Activated naive CD4-positive, alpha-beta T cell treated with anti-CD3 and anti-CD28 coated beads, Interleukin-2, amount 10 ng/mL, durations not matched to agents 7 days and 5 days (primary cell): Measurements from ENCODE around the gene SELENOV.

Source experiments
- CTCF ChIA-PET: fragments of 350-600 bp; sonication (Branson Sonifier 250); formaldehyde crosslinking; loops from one replicate; lab custom pipeline; 2021; ENCODE audit warnings: antibody characterized with exemption; lab: Charles Lee
- DNase-seq: peaks from one replicate; pipeline ENCODE4 v3.0.0-alpha.2; 2020
- H3K27ac Mint-ChIP-seq: one replicate; pipeline ENCODE4 v1.8.0; 2021; ENCODE audit warnings: mild to moderate bottlenecking, moderate library complexity, mixed read lengths
- H3K27me3 Mint-ChIP-seq: one replicate; pipeline ENCODE4 v1.8.0; 2021; ENCODE audit warnings: mild to moderate bottlenecking, mixed read lengths
- H3K36me3 Mint-ChIP-seq: one replicate; pipeline ENCODE4 v1.8.0; 2021; ENCODE audit warnings: mixed read lengths
- H3K4me1 Mint-ChIP-seq: one replicate; pipeline ENCODE4 v1.8.0; 2021; ENCODE audit warnings: mixed read lengths
- H3K4me3 Mint-ChIP-seq: one replicate; pipeline ENCODE4 v1.8.0; 2021; ENCODE audit warnings: mild to moderate bottlenecking, moderate library complexity, mixed read lengths
- H3K9me3 Mint-ChIP-seq: one replicate; pipeline ENCODE4 v1.8.0; 2021; ENCODE audit warnings: mixed read lengths

SELENOV gene

GRCh38 chr19:39479916-39480315 is 35.0 kb upstream of the SELENOV start:
- Mint-ChIP-seq H3K36me3 (peaks cover 12% of the 10 kb centered on the region), H3K4me1 (peaks cover 31% of the 10 kb centered on the region), H3K27me3 (no peaks in the 10 kb centered on the region), H3K4me3 (peak overlapping the region; percentile 88), H3K9me3 (no peaks in the 10 kb centered on the region), H3K27ac (peak overlapping the region; percentile 88)
- CTCF ChIA-PET: no interaction called here
- DNase-seq: no peak

- H3K4me3 Mint-ChIP-seq: peak within 1 kb of the TSS; percentile 88
Observed at GRCh38 chr19:39480337-39481228, 34.4 kb upstream of the SELENOV start, which contains the start of gene TIMM50. TSS of gene TIMM50 (plus strand) at chr19:39480838. CDS start at chr19:39480854, 16 bp downstream.

GRCh38 chr19:39481229-39481545 is 33.8 kb upstream of the SELENOV start:
- Mint-ChIP-seq H3K4me1 (peaks cover 31% of the 10 kb centered on the region), H3K27ac (peak overlapping the region; percentile 88), H3K4me3 (peak overlapping the region; percentile 88), H3K27me3 (no peaks in the 10 kb centered on the region), H3K9me3 (no peaks in the 10 kb centered on the region), H3K36me3 (peaks cover 4% of the 10 kb centered on the region)
- no peak for DNase-seq
- CTCF ChIA-PET: no interaction called here

More at GRCh38 chr19:39480337-39481228, 34.4 kb upstream of the SELENOV start, which contains the start of gene TIMM50:
- CTCF ChIA-PET: no interaction called here
- Mint-ChIP-seq H3K36me3 (peaks cover 7% of the 10 kb centered on the region), H3K27me3 (no peaks in the 10 kb centered on the region), H3K4me1 (peaks cover 31% of the 10 kb centered on the region), H3K9me3 (no peaks in the 10 kb centered on the region), H3K27ac (peak within 1 kb of the TSS; percentile 88)
- DNase-seq: peak; percentile 99

- CTCF ChIA-PET: no interaction called here
- Mint-ChIP-seq H3K4me3 (peak overlapping the region; percentile 88), H3K27ac (peak overlapping the region; percentile 88), H3K36me3 (peaks cover 7% of the 10 kb centered on the region), H3K9me3 (no peaks in the 10 kb centered on the region), H3K4me1 (peaks cover 31% of the 10 kb centered on the region), H3K27me3 (no peaks in the 10 kb centered on the region)
- DNase-seq: no peak
Observed at GRCh38 chr19:39481676-39482075, 33.3 kb upstream of the SELENOV start.

GRCh38 chr19:39483141-39483540 is 31.8 kb upstream of the SELENOV start:
- H3K27ac Mint-ChIP-seq: no peak overlapping the region
- no peaks in the 10 kb centered on the region for H3K27me3 Mint-ChIP-seq
- no peak for DNase-seq
- no peak overlapping the region for H3K4me3 Mint-ChIP-seq
- H3K36me3 Mint-ChIP-seq: peaks cover 15% of the 10 kb centered on the region
- H3K9me3 Mint-ChIP-seq: no peaks in the 10 kb centered on the region
- H3K4me1 Mint-ChIP-seq: peaks cover 31% of the 10 kb centered on the region
- CTCF ChIA-PET: interaction anchor here (3.1 kb wide), 1 partner anchor 9 kb away, joined by 11 read pairs; no protein-coding TSS in a partner anchor

- Mint-ChIP-seq H3K4me1 (no peaks in the 10 kb centered on the region), H3K27me3 (no peaks in the 10 kb centered on the region), H3K36me3 (peaks cover 21% of the 10 kb centered on the region), H3K9me3 (no peaks in the 10 kb centered on the region), H3K4me3 (no peak overlapping the region), H3K27ac (no peak overlapping the region)
- DNase-seq: no peak
- CTCF ChIA-PET: no interaction called here
Observed at GRCh38 chr19:39489756-39490155, 25.2 kb upstream of the SELENOV start.

- Mint-ChIP-seq H3K36me3 (peaks cover 14% of the 10 kb centered on the region), H3K27ac (no peak overlapping the region), H3K4me3 (no peak overlapping the region), H3K4me1 (no peaks in the 10 kb centered on the region), H3K27me3 (peaks cover 18% of the 10 kb centered on the region), H3K9me3 (no peaks in the 10 kb centered on the region)
- no peak for DNase-seq
- CTCF ChIA-PET: no interaction called here
Observed at GRCh38 chr19:39492225-39492624, 22.7 kb upstream of the SELENOV start.

- Mint-ChIP-seq H3K4me1 (no peaks in the 10 kb centered on the region), H3K27ac (no peak overlapping the region), H3K36me3 (peaks cover 13% of the 10 kb centered on the region), H3K27me3 (peaks cover 24% of the 10 kb centered on the region), H3K9me3 (no peaks in the 10 kb centered on the region), H3K4me3 (no peak overlapping the region)
- CTCF ChIA-PET: no interaction called here
- DNase-seq: no peak
Observed at GRCh38 chr19:39492788-39493187, 22.2 kb upstream of the SELENOV start.

- CTCF ChIA-PET: interaction anchor here (0.9 kb wide), 1 partner anchor 9 kb away, joined by 3 read pairs; no protein-coding TSS in a partner anchor
- no peak overlapping the region for H3K27ac Mint-ChIP-seq
- H3K27me3 Mint-ChIP-seq: peaks cover 43% of the 10 kb centered on the region
- H3K4me3 Mint-ChIP-seq: no peak overlapping the region
- no peaks in the 10 kb centered on the region for H3K9me3 Mint-ChIP-seq
- H3K4me1 Mint-ChIP-seq: peaks cover 12% of the 10 kb centered on the region
- no peak for DNase-seq
- peaks cover 2% of the 10 kb centered on the region for H3K36me3 Mint-ChIP-seq
Observed at GRCh38 chr19:39494661-39495060, 20.3 kb upstream of the SELENOV start.

GRCh38 chr19:39496063-39496462 is 18.9 kb upstream of the SELENOV start:
- Mint-ChIP-seq H3K4me1 (peaks cover 15% of the 10 kb centered on the region), H3K27me3 (peaks cover 57% of the 10 kb centered on the region), H3K9me3 (no peaks in the 10 kb centered on the region), H3K27ac (no peak overlapping the region), H3K4me3 (no peak overlapping the region), H3K36me3 (no peaks in the 10 kb centered on the region)
- CTCF ChIA-PET: interaction anchor here (1.2 kb wide), 1 partner anchor 37 kb away, joined by 5 read pairs; the partner anchor contains the start of gene EID2B
- no peak for DNase-seq

- Mint-ChIP-seq H3K4me3 (no peak overlapping the region), H3K9me3 (no peaks in the 10 kb centered on the region), H3K36me3 (no peaks in the 10 kb centered on the region), H3K4me1 (peaks cover 15% of the 10 kb centered on the region), H3K27ac (no peak overlapping the region), H3K27me3 (peaks cover 62% of the 10 kb centered on the region)
- CTCF ChIA-PET: interaction anchor here (0.9 to 1.8 kb wide), 4 partner anchors 17 to 57 kb away, joined by 3 to 9 read pairs (median 6); partner anchors contain the start of gene EID2B
- DNase-seq: no peak
Observed at GRCh38 chr19:39497701-39497995, 17.3 kb upstream of the SELENOV start.

- peak overlapping the region; percentile 1 for H3K4me3 Mint-ChIP-seq
- H3K4me1 Mint-ChIP-seq: peaks cover 18% of the 10 kb centered on the region
- H3K27ac Mint-ChIP-seq: peak overlapping the region; percentile 0
- H3K36me3 Mint-ChIP-seq: no peaks in the 10 kb centered on the region
- peak; percentile 59 for DNase-seq
- CTCF ChIA-PET: interaction anchor here (0.6 to 1.8 kb wide), 6 partner anchors 16 to 297 kb away, joined by 3 to 9 read pairs (median 4); partner anchors contain the start of gene EID2B
- H3K9me3 Mint-ChIP-seq: no peaks in the 10 kb centered on the region
- H3K27me3 Mint-ChIP-seq: peaks cover 65% of the 10 kb centered on the region
Observed at GRCh38 chr19:39497996-39498797, 16.7 kb upstream of the SELENOV start.

- CTCF ChIA-PET: interaction anchor here (0.6 to 1.3 kb wide), 2 partner anchors 26 to 296 kb away, joined by 3 to 5 read pairs; no protein-coding TSS in a partner anchor
- DNase-seq: peak; percentile 29
- Mint-ChIP-seq H3K4me1 (peaks cover 24% of the 10 kb centered on the region), H3K27ac (peak within 1 kb of the TSS; percentile 9), H3K36me3 (no peaks in the 10 kb centered on the region), H3K9me3 (no peaks in the 10 kb centered on the region), H3K27me3 (peaks cover 73% of the 10 kb centered on the region), H3K4me3 (peak within 1 kb of the TSS; percentile 31)
Observed at GRCh38 chr19:39498798-39499642, 15.9 kb upstream of the SELENOV start, which contains the start of gene DLL3. TSS of gene DLL3 (plus strand) at chr19:39498947. CDS start at chr19:39498975, 28 bp downstream.
